Loucy (cell line): ENCODE measurements around the gene DHPS.

ENCODE experiments used
- CTCF ChIP-seq: fragments of 200-600 bp; sonication (generic); conservative IDR thresholded peaks from 2 replicates; pipeline ENCODE4 v1.5.1; 2014; ENCODE audit warnings: mild to moderate bottlenecking, antibody characterized with exemption, low read length
- EZH2phosphoT487 ChIP-seq: fragments of 200-600 bp; IDR thresholded peaks from 2 replicates; pipeline ENCODE4 v1.6.1; 2018; ENCODE audit warnings: antibody characterized with exemption, mild to moderate bottlenecking, moderate library complexity, borderline replicate concordance

DNA sequence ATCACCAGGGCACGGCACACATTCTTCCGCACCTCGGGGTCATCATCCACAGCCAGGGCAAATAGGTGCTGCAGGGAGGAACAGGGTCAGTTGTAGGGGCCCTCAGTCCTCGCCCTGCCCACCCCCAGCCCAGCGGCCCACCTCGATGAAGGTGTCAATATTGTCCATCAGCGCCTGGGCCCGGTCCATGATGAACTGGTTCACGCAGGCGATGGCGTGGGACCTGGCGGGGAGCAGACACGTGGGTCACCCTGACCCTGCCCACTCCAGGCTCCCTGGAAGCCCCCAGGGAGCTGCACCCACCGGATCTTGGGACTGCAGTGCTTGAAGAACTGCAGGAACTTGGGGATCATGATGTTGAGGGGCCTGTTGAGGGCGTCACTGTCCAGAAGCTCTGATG is 33.4 kb upstream of the DHPS start:
- TF ChIP-seq CTCF (no peak), EZH2phosphoT487 (no peak)
